GM23338 (cell line): ENCODE data around the gene SNN. TPM values are rescaled to one million over a fixed set of nuclear protein-coding genes. Genes with fewer than 3 reads are reported as not detected.

Source experiments
- ATAC-seq: fragments of 200-7000 bp; cut with Tn5 transposase; 3 replicates; pipeline ENCODE4 v1.9.1; 2020
- DNase-seq: peaks from one replicate; pipeline ENCODE4 v3.0.0-alpha.2; 2015; ENCODE audit warnings: low spot score
- H2AFZ ChIP-seq: fragments of 200-600 bp; sonication (generic); 2 replicates; pipeline ENCODE4 v1.8.0; 2016; ENCODE audit warnings: antibody characterized with exemption, mild to moderate bottlenecking, moderate library complexity
- H3F3A ChIP-seq: fragments of 200-600 bp; sonication (generic); replicated peaks from 2 replicates; pipeline ENCODE4 v1.8.0; 2017; ENCODE audit warnings: antibody characterized with exemption, mixed run types, low read depth
- H3K27ac ChIP-seq: fragments of 200-600 bp; sonication (generic); 2 replicates; pipeline ENCODE4 v1.6.1; 2016; ENCODE audit warnings: low read depth
- H3K27me3 ChIP-seq: fragments of 200-600 bp; sonication (generic); 2 replicates; pipeline ENCODE4 v1.8.0; 2016; ENCODE audit warnings: mild to moderate bottlenecking, mixed run types, moderate library complexity; ENCODE audit not compliant: insufficient read depth
- H3K36me3 ChIP-seq: fragments of 200-600 bp; sonication (generic); 2 replicates; pipeline ENCODE4 v1.8.0; 2016; ENCODE audit warnings: mild to moderate bottlenecking; ENCODE audit not compliant: insufficient read depth
- H3K4me1 ChIP-seq: fragments of 200-600 bp; sonication (generic); 2 replicates; pipeline ENCODE4 v1.8.0; 2016; ENCODE audit warnings: mild to moderate bottlenecking, moderate library complexity; ENCODE audit not compliant: insufficient read depth
- H3K4me2 ChIP-seq: fragments of 200-600 bp; sonication (generic); 2 replicates; pipeline ENCODE4 v1.7.1; 2017; ENCODE audit warnings: mixed run types
- H3K4me3 ChIP-seq: fragments of 200-600 bp; sonication (generic); 2 replicates; pipeline ENCODE4 v1.6.1; 2016; ENCODE audit warnings: mixed run types
- H3K79me2 ChIP-seq: fragments of 200-600 bp; sonication (generic); replicated peaks from 2 replicates; pipeline ENCODE4 v1.8.0; 2017; ENCODE audit warnings: mild to moderate bottlenecking; ENCODE audit not compliant: insufficient read depth
- H3K9me2 ChIP-seq: fragments of 200-600 bp; sonication (generic); 2 replicates; pipeline ENCODE4 v1.8.0; 2017; ENCODE audit not compliant: insufficient read depth
- H4K20me1 ChIP-seq: fragments of 200-600 bp; sonication (generic); replicated peaks from 2 replicates; pipeline ENCODE4 v1.8.0; 2017; ENCODE audit warnings: mild to moderate bottlenecking; ENCODE audit not compliant: insufficient read depth
- H3K27ac Mint-ChIP-seq: 2 replicates; pipeline ENCODE4 v1.8.0; 2020; ENCODE audit warnings: inconsistent platforms, mild to moderate bottlenecking, moderate library complexity, mixed read lengths
- H3K27me3 Mint-ChIP-seq: 3 replicates; pipeline ENCODE4 v1.8.0; 2022; ENCODE audit warnings: low read depth, mild to moderate bottlenecking, moderate library complexity, mixed read lengths, inconsistent platforms; ENCODE audit not compliant: insufficient read depth, poor library complexity
- H3K36me3 Mint-ChIP-seq: 3 replicates; pipeline ENCODE4 v1.8.0; 2021; ENCODE audit warnings: low read depth, mild to moderate bottlenecking, inconsistent platforms, moderate library complexity, mixed read lengths
- H3K4me1 Mint-ChIP-seq: 3 replicates; pipeline ENCODE4 v1.8.0; 2020; ENCODE audit warnings: mild to moderate bottlenecking, inconsistent platforms, mixed read lengths
- H3K4me3 Mint-ChIP-seq: 3 replicates; pipeline ENCODE4 v1.8.0; 2021; ENCODE audit warnings: moderate library complexity, mild to moderate bottlenecking, inconsistent platforms, mixed read lengths
- H3K9me3 Mint-ChIP-seq: 3 replicates; pipeline ENCODE4 v1.8.0; 2020; ENCODE audit warnings: moderate library complexity, mild to moderate bottlenecking, inconsistent platforms, mixed read lengths
- CREB1 ChIP-seq: fragments of 250-450 bp; sonication (Bioruptor Pico); IDR thresholded peaks from 2 replicates; pipeline ENCODE4 v1.5.0; 2020; ENCODE audit warnings: low read depth, mild to moderate bottlenecking, moderate library complexity
- CTCF ChIP-seq, 2 experiments: fragments of 200-600 bp in 1 of 2; sonication (generic) in 1 of 2; conservative IDR thresholded peaks; 2 replicates each; pipeline versions ENCODE4 v1.5.1 to v1.6.1; 2016 to 2017; ENCODE audit warnings: antibody characterized with exemption in 2 of 2, low read depth in 2 of 2, mild to moderate bottlenecking in 2 of 2, moderate library complexity in 1 of 2
- ETS1 ChIP-seq: IDR thresholded peaks from 2 replicates; pipeline ENCODE4 v1.6.1; 2016; ENCODE audit warnings: antibody characterized with exemption
- EZH2 ChIP-seq: fragments of 200-600 bp; sonication (generic); IDR thresholded peaks from one replicate; pipeline ENCODE4 v1.8.0; 2017; ENCODE audit warnings: antibody characterized with exemption, mild to moderate bottlenecking, low read depth; ENCODE audit not compliant: unreplicated experiment
- EZH2phosphoT487 ChIP-seq: fragments of 200-600 bp; sonication (generic); IDR thresholded peaks from one replicate; pipeline ENCODE4 v1.8.1; 2018; ENCODE audit warnings: antibody characterized with exemption; ENCODE audit not compliant: unreplicated experiment
- JUNB ChIP-seq: IDR thresholded peaks from one replicate; pipeline ENCODE4 v1.6.1; 2016; ENCODE audit warnings: antibody characterized with exemption; ENCODE audit not compliant: unreplicated experiment
- NANOG ChIP-seq: IDR thresholded peaks from 2 replicates; pipeline ENCODE4 v1.6.1; 2016; ENCODE audit warnings: antibody characterized with exemption, borderline replicate concordance
- POLR2AphosphoS5 ChIP-seq: IDR thresholded peaks from 2 replicates; pipeline ENCODE4 v1.6.1; 2016; ENCODE audit warnings: antibody characterized with exemption, low read depth
- REST ChIP-seq: IDR thresholded peaks from one replicate; pipeline ENCODE4 v1.6.1; 2018; ENCODE audit warnings: antibody characterized with exemption; ENCODE audit not compliant: unreplicated experiment
- STAT1 ChIP-seq: IDR thresholded peaks from one replicate; pipeline ENCODE4 v1.6.1; 2016; ENCODE audit warnings: antibody characterized with exemption; ENCODE audit not compliant: unreplicated experiment
- ZNF114 ChIP-seq: fragments of 250-450 bp; sonication (Bioruptor Pico); IDR thresholded peaks from 2 replicates; pipeline ENCODE4 v1.5.0; 2020; ENCODE audit warnings: mild to moderate bottlenecking, moderate library complexity
- ZNF331 ChIP-seq: fragments of 250-450 bp; sonication (Bioruptor Pico); IDR thresholded peaks from 2 replicates; pipeline ENCODE4 v1.5.0; 2020; ENCODE audit warnings: low read depth, mild to moderate bottlenecking, moderate library complexity
- ZNF462 ChIP-seq: fragments of 250-450 bp; sonication (Bioruptor Pico); IDR thresholded peaks from 2 replicates; pipeline ENCODE4 v1.5.0; 2020; ENCODE audit warnings: mild to moderate bottlenecking, moderate library complexity
- polyA plus RNA-seq: library from polyadenylated mRNA; unstranded; fragments of >200 nt; fragmentation: Nextera tagmentation; extraction: Ambion mirVana; gene quantifications from 2 replicates; pipeline ENCODE4 v1.2.1, GENCODE V29; 2016
- total RNA-seq: library from RNA; depleted of rRNA; stranded (reverse); fragments of >200 nt; shearing (Covaris generic); gene quantifications from 2 replicates; pipeline ENCODE4 v1.2.3, GENCODE V29; 2014

SNN gene
- total and polyA plus RNA-seq, 2 experiments from 2014 or later: 19.0 to 63.3 TPM

- peaks cover 17% of the 10 kb centered on the region for H3K27me3 Mint-ChIP-seq
- H3K27me3 ChIP-seq: no peaks in the 10 kb centered on the region
- H3K9me2 ChIP-seq: no peaks in the 10 kb centered on the region
- H4K20me1 ChIP-seq: peaks cover 66% of the 10 kb centered on the region
- peaks cover 22% of the 10 kb centered on the region; the same call in 1 of the 2 replicates for H3K36me3 ChIP-seq
- H3K36me3 Mint-ChIP-seq: peaks cover 27% of the 10 kb centered on the region
- H3K9me3 Mint-ChIP-seq: no peaks in the 10 kb centered on the region; the same call in 2 of the 3 replicates
- H3K4me1 Mint-ChIP-seq: peaks cover 50% of the 10 kb centered on the region
- ATAC-seq (no peak), DNase-seq (no peak)
- H3K4me2 ChIP-seq: no peak overlapping the region
- H3K27ac ChIP-seq: peak overlapping the region; percentile 84
- H3K79me2 ChIP-seq: peaks cover 51% of the 10 kb centered on the region
- H3K4me3 Mint-ChIP-seq: no peak overlapping the region
- no peak overlapping the region for H3K4me3 ChIP-seq
- no peak overlapping the region; the same call in 1 of the 2 replicates for H3K27ac Mint-ChIP-seq
- TF ChIP-seq EZH2phosphoT487 (no peak), REST (no peak), JUNB (no peak), ZNF114 (CRISPR knock-in tag) (no peak), ZNF331 (CRISPR knock-in tag) (no peak), STAT1 (no peak), NANOG (no peak), CREB1 (CRISPR knock-in tag) (no peak), ETS1 (no peak), POLR2AphosphoS5 (no peak), CTCF (conservative IDR thresholded peaks at IDR 0.05; ENCODE audit: low read depth in 2 of 2) (no peak), ZNF462 (CRISPR knock-in tag) (no peak), EZH2 (no peak)
- peaks cover 16% of the 10 kb centered on the region for H3K4me1 ChIP-seq
- H3F3A ChIP-seq: peaks cover 9% of the 10 kb centered on the region
- no peak overlapping the region for H2AFZ ChIP-seq
Measured at GRCh38 chr16:11674001-11674817, 6.0 kb downstream of the SNN start.
